Measurements from ENCODE around the gene SUSD1.
"Not testable (repeated sequence)": the region's sequence is repeated elsewhere in the genome, so short reads cannot be mapped to it uniquely, and the experiment has no call there.

- not testable (repeated sequence) for TF ChIP-seq CTCF, POLR2A, POLR2AphosphoS5, EP300 (IDR thresholded peaks at IDR 0.05)
Observed at GRCh38 chr9:112133806-112134205, 41.3 kb downstream of the SUSD1 start.

All from upper lobe of left lung (tissue), 4 donors.